Measurements from ENCODE around the gene RAB6A.
"Not testable (repeated sequence)": the region's sequence is repeated elsewhere in the genome, so short reads cannot be mapped to it uniquely, and the experiment has no call there.

Gene RAB6A

GRCh38 chr11:73760679-73761402 is at the start of gene RAB6A:
RAB6A (minus strand) TSS chr11:73761074; CDS start chr11:73760635, 439 bp downstream.
- DNase-seq (ENCODE audit: low read depth in 2 of 2, low spot score in 1 of 2): peak; percentile 97 to 99

GRCh38 chr11:73810637-73811036 is 49.8 kb upstream of the RAB6A start:
- no peak for DNase-seq (ENCODE audit: low read depth in 2 of 2, low spot score in 1 of 2)

GRCh38 chr11:73808052-73808451 is 47.2 kb upstream of the RAB6A start:
- no peak for DNase-seq (ENCODE audit: low read depth in 2 of 2, low spot score in 1 of 2)

- DNase-seq (ENCODE audit: low read depth in 2 of 2, low spot score in 1 of 2): no peak
These were observed 43.8 kb upstream of the RAB6A start for GRCh38 chr11:73804712-73805111.

GRCh38 chr11:73801136-73801535 is 40.3 kb upstream of the RAB6A start:
- no peak for DNase-seq (ENCODE audit: low read depth in 2 of 2, low spot score in 1 of 2)

GRCh38 chr11:73800276-73800806 is 39.5 kb upstream of the RAB6A start:
- no peak for DNase-seq (ENCODE audit: low read depth in 2 of 2, low spot score in 1 of 2)

- no peak for DNase-seq (ENCODE audit: low read depth in 2 of 2, low spot score in 1 of 2)
These were observed 36.6 kb upstream of the RAB6A start for GRCh38 chr11:73797457-73797856.

- DNase-seq (ENCODE audit: low read depth in 2 of 2, low spot score in 1 of 2): no peak
These were observed 35.2 kb upstream of the RAB6A start for GRCh38 chr11:73795925-73796632.

GRCh38 chr11:73792584-73792983 is 31.7 kb upstream of the RAB6A start:
- DNase-seq (ENCODE audit: low read depth in 2 of 2, low spot score in 1 of 2): no peak

- DNase-seq (ENCODE audit: low read depth in 2 of 2, low spot score in 1 of 2): no peak
These were observed 28.4 kb upstream of the RAB6A start for GRCh38 chr11:73789279-73789670.

- peak; percentile 59 to 80 for DNase-seq (ENCODE audit: low read depth in 2 of 2, low spot score in 1 of 2)
These were observed 27.0 kb upstream of the RAB6A start, which contains the start of gene MRPL48 for GRCh38 chr11:73787643-73788558. MRPL48 (plus strand) TSS chr11:73787874; CDS start chr11:73787972, 98 bp downstream.

GRCh38 chr11:73787051-73787642 is 26.3 kb upstream of the RAB6A start:
- no peak for DNase-seq (ENCODE audit: low read depth in 2 of 2, low spot score in 1 of 2)

- DNase-seq (ENCODE audit: low read depth in 2 of 2, low spot score in 1 of 2): not testable (repeated sequence)
These were observed 24.6 kb upstream of the RAB6A start for GRCh38 chr11:73785467-73785866.

- DNase-seq (ENCODE audit: low read depth in 2 of 2, low spot score in 1 of 2): no peak
These were observed 23.9 kb upstream of the RAB6A start for GRCh38 chr11:73784734-73785133.

GRCh38 chr11:73784080-73784634 is 23.3 kb upstream of the RAB6A start:
- no peak for DNase-seq (ENCODE audit: low read depth in 2 of 2, low spot score in 1 of 2)

- DNase-seq (ENCODE audit: low read depth in 2 of 2, low spot score in 1 of 2): no peak
These were observed 22.7 kb upstream of the RAB6A start for GRCh38 chr11:73783483-73784020.

- no peak for DNase-seq (ENCODE audit: low read depth in 2 of 2, low spot score in 1 of 2)
These were observed 20.4 kb upstream of the RAB6A start for GRCh38 chr11:73781303-73781702.

GRCh38 chr11:73779084-73779902 is 18.4 kb upstream of the RAB6A start:
- peak; percentile 89 to 97 for DNase-seq (ENCODE audit: low read depth in 2 of 2, low spot score in 1 of 2)

- DNase-seq (ENCODE audit: low read depth in 2 of 2, low spot score in 1 of 2): not testable (repeated sequence)
These were observed 9.9 kb upstream of the RAB6A start for GRCh38 chr11:73770811-73771210.
